Caco-2 (cell line): Measurements from ENCODE around the gene SYNGR1. TPM values are rescaled to one million over a fixed set of nuclear protein-coding genes. Genes with fewer than 3 reads are reported as not detected.

Source experiments
- BruUV-seq: library from RNA; stranded (reverse); fragments of 400-500 nt; replicated peaks from 2 replicates; lab custom pipeline; 2021; lab: Mats Ljungman, UMichigan
- CTCF ChIA-PET: fragments of 300-600 bp; sonication (Branson Sonifier 250); formaldehyde crosslinking; loops from one replicate; lab custom pipeline; 2022; ENCODE audit warnings: antibody characterized with exemption; lab: Charles Lee
- POLR2A ChIA-PET: fragments of 300-600 bp; sonication (Branson Sonifier 250); formaldehyde crosslinking; loops from one replicate; lab custom pipeline; 2022; ENCODE audit warnings: antibody characterized with exemption; lab: Charles Lee
- DNase-seq, 2 experiments: peaks; one replicate each; pipeline versions ENCODE4 v3.0.0 to v3.0.0-alpha.2; 2020 to 2022
- H3K27me3 ChIP-seq: replicated peaks from 2 replicates; pipeline ENCODE4 v1.6.0; 2011; ENCODE audit warnings: low read length; ENCODE audit not compliant: control insufficient read depth, insufficient read depth
- H3K36me3 ChIP-seq: 2 replicates; pipeline ENCODE4 v1.5.1; 2011; ENCODE audit warnings: low read length; ENCODE audit not compliant: control insufficient read depth, insufficient read depth
- H3K4me1 ChIP-seq: fragments of 250-450 bp; sonication (Bioruptor Pico); 2 replicates; pipeline ENCODE4 v1.5.1; 2020; ENCODE audit warnings: mild to moderate bottlenecking
- H3K4me3 ChIP-seq: 2 replicates; pipeline ENCODE4 v1.5.1; 2011; ENCODE audit warnings: low read depth, mild to moderate bottlenecking, control low read depth, low read length
- H3K9me3 ChIP-seq: fragments of 250-450 bp; sonication (Bioruptor Pico); 2 replicates; pipeline ENCODE4 v1.5.1; 2020; ENCODE audit warnings: mild to moderate bottlenecking, moderate library complexity
- H3K27ac Mint-ChIP-seq: one replicate; pipeline ENCODE4 v1.8.0; 2022; ENCODE audit warnings: mixed read lengths; ENCODE audit not compliant: unreplicated experiment
- H3K27me3 Mint-ChIP-seq: one replicate; pipeline ENCODE4 v1.8.0; 2022; ENCODE audit warnings: mixed read lengths; ENCODE audit not compliant: insufficient read depth, unreplicated experiment
- H3K36me3 Mint-ChIP-seq: one replicate; pipeline ENCODE4 v1.8.0; 2022; ENCODE audit warnings: mild to moderate bottlenecking, mixed read lengths; ENCODE audit not compliant: insufficient read depth, unreplicated experiment
- H3K4me1 Mint-ChIP-seq: one replicate; pipeline ENCODE4 v1.8.0; 2022; ENCODE audit warnings: low read depth, mixed read lengths; ENCODE audit not compliant: unreplicated experiment
- H3K4me3 Mint-ChIP-seq: one replicate; pipeline ENCODE4 v1.8.0; 2022; ENCODE audit warnings: mild to moderate bottlenecking, moderate library complexity, mixed read lengths; ENCODE audit not compliant: unreplicated experiment
- H3K9me3 Mint-ChIP-seq: one replicate; pipeline ENCODE4 v1.8.0; 2022; ENCODE audit warnings: mixed read lengths; ENCODE audit not compliant: unreplicated experiment
- intact Hi-C: fragments of 100-400 bp; cut with micrococcal nuclease; formaldehyde crosslinking; loops from one replicate; pipeline ENCODE4 v1.10.0; 2022; ENCODE audit not compliant: unreplicated experiment
- total RNA-seq: library from RNA; stranded (reverse); gene quantifications from 2 replicates; pipeline ENCODE4 v1.2.3, GENCODE V29; 2022
- TF ChIP-seq, protein P1 (sequence below), 2 experiments: fragments of 200-600 bp in 1 of 2; IDR thresholded peaks; 1 replicate in 1 of 2; 2 replicates in 1 of 2; pipeline versions ENCODE4 v1.5.1 to v1.8.0; 2011 to 2022; ENCODE audit warnings: antibody characterized with exemption in 1 of 2, control low read depth in 1 of 2, inconsistent platforms in 1 of 2, low read depth in 1 of 2, low read length in 1 of 2, mild to moderate bottlenecking in 1 of 2, moderate library complexity in 1 of 2; ENCODE audit not compliant: insufficient read depth in 1 of 2, severe bottlenecking in 1 of 2, unreplicated experiment in 1 of 2

Gene SYNGR1
- total RNA-seq, 1 experiment from 2014 or later, result 20.2 TPM

DNA sequence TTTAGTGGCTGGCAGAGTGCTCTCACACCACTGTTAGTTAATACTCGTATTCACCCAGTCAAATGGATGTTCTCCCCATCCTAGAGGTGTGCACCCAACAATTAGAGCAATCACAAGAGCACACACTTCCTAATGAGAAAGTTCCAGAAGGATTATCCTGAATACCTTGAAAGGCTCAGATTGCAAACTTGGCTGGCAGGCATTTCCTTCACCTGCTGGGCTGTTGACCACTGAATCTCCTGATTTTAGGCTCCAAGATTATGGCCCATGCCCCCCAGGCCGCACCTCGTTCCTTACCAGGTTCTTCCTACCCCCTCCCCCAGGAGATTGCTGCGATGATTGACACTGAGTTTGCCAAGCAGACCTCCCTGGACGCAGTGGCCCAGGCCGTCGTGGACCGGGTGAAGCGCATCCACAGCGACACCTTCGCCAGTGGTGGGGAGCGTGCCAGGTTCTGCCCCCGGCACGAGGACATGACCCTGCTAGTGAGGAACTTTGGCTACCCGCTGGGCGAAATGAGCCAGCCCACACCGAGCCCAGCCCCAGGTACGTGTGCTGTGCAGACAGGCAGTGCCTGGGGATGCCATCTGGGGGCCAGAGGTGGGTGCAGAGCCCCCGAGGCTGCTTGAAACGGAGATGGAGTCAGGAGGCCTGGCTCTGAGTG, 76.7 kb downstream of the SYNGR1 start:
- no peak for DNase-seq
- Histone ChIP-seq H3K36me3 (no peaks in the 10 kb centered on the region), H3K9me3 (no peaks in the 10 kb centered on the region), H3K4me3 (no peak overlapping the region), H3K4me1 (peaks cover 19% of the 10 kb centered on the region), H3K27me3 (no peaks in the 10 kb centered on the region)
- peaks cover 29% of the 10 kb centered on the region for H3K36me3 Mint-ChIP-seq
- TF ChIP-seq, protein P1, sequence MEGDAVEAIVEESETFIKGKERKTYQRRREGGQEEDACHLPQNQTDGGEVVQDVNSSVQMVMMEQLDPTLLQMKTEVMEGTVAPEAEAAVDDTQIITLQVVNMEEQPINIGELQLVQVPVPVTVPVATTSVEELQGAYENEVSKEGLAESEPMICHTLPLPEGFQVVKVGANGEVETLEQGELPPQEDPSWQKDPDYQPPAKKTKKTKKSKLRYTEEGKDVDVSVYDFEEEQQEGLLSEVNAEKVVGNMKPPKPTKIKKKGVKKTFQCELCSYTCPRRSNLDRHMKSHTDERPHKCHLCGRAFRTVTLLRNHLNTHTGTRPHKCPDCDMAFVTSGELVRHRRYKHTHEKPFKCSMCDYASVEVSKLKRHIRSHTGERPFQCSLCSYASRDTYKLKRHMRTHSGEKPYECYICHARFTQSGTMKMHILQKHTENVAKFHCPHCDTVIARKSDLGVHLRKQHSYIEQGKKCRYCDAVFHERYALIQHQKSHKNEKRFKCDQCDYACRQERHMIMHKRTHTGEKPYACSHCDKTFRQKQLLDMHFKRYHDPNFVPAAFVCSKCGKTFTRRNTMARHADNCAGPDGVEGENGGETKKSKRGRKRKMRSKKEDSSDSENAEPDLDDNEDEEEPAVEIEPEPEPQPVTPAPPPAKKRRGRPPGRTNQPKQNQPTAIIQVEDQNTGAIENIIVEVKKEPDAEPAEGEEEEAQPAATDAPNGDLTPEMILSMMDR (IDR thresholded peaks at IDR 0.05; ENCODE audit: insufficient read depth in 1 of 2, low read depth in 1 of 2, low read length in 1 of 2, severe bottlenecking in 1 of 2, unreplicated experiment in 1 of 2), result no peak
- CTCF ChIA-PET, result interaction anchor here (0.7 kb wide), 1 partner anchor 108 kb away, joined by 5 read pairs; no protein-coding TSS in a partner anchor
- no peak overlapping the region for H3K4me3 Mint-ChIP-seq
- H3K9me3 Mint-ChIP-seq, result no peaks in the 10 kb centered on the region
- intact Hi-C loops, result no loop called here
- H3K27ac Mint-ChIP-seq, result no peak overlapping the region
- H3K27me3 Mint-ChIP-seq, result no peaks in the 10 kb centered on the region
- no TSS peak for BruUV-seq
- POLR2A ChIA-PET, result no interaction called here
- no peaks in the 10 kb centered on the region for H3K4me1 Mint-ChIP-seq

DNA sequence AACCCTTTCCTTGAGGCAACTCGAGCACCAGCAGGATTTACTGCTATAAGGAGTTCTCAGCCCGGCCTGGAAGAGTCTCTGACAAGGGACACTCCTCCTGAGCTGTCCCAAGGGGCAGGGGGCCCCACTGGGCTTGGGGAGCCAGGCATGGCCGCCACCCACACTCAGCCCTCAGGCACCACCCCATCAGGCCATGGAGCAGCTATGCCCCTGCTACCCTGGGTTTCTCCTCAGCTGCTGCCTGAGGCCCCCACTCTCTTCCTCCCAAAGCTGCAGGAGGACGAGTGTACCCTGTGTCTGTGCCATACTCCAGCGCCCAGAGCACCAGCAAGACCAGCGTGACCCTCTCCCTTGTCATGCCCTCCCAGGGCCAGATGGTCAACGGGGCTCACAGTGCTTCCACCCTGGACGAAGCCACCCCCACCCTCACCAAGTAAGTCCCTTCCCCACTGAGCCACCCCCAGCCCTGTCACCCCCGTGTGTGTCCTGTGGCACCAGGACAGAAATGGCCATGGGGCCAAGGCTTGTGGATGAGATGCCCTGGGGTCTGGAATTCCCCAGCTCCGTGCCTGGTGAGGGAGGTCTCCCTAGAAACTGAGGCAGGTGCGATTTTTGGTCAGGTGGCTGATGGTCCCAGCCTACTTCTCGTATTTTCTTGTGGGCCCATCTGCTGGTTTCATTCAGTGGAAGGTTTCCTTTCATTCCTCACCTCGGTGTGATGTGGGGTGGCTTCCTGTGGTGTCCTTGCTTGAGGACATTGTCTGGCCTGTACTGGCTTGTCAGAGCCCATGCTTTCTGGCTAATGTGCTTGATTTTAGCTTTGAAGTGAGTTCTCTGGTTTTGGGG, 78.2 kb downstream of the SYNGR1 start:
- Mint-ChIP-seq H3K27ac (peak overlapping the region; percentile 42), H3K9me3 (no peaks in the 10 kb centered on the region), H3K36me3 (peaks cover 29% of the 10 kb centered on the region), H3K4me3 (no peak overlapping the region), H3K4me1 (no peaks in the 10 kb centered on the region), H3K27me3 (no peaks in the 10 kb centered on the region)
- Histone ChIP-seq H3K9me3 (no peaks in the 10 kb centered on the region), H3K4me3 (no peak overlapping the region), H3K27me3 (no peaks in the 10 kb centered on the region), H3K4me1 (peaks cover 19% of the 10 kb centered on the region), H3K36me3 (no peaks in the 10 kb centered on the region)
- POLR2A ChIA-PET, result interaction anchor here (0.7 kb wide), 1 partner anchor 221 kb away, joined by 7 read pairs; no protein-coding TSS in a partner anchor
- intact Hi-C loops, result no loop called here
- DNase-seq, result no peak
- no TSS peak for BruUV-seq
- CTCF ChIA-PET, result interaction anchor here (0.6 kb wide), 1 partner anchor 28 kb away, joined by 3 read pairs; the partner anchor contains the start of gene TAB1
- TF ChIP-seq, protein P1 (IDR thresholded peaks at IDR 0.05; ENCODE audit: insufficient read depth in 1 of 2, low read depth in 1 of 2, low read length in 1 of 2, severe bottlenecking in 1 of 2, unreplicated experiment in 1 of 2), result no peak

DNA sequence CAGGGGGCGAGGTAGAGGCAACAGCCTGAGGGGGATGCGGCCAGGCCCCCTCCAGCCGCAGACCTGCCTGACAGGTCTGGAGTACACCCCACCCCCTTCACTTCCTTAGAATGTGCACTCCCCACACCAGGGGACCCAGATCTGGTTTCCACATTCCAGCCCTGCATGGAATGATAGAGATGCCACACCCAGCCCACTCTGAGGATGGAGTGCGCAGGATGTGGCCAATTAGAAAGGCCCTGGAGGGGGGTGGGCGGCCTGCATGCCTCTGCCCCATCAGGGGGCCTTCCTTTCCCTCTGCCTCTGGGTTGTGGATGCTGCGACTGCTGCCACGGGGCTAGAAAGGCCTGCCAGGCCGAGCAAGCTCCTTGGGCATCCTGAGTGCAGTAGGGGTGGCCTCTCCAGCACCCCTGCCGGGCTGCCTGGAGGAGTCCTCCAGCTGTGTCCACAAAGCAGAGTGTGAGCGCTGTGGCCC, 78.8 kb downstream of the SYNGR1 start:
- H3K4me3 Mint-ChIP-seq, result no peak overlapping the region
- DNase-seq, result peak; percentile 65 to 73
- CTCF ChIA-PET, result interaction anchor here (0.6 kb wide), 1 partner anchor 29 kb away, joined by 3 read pairs; the partner anchor contains the start of gene TAB1
- Histone ChIP-seq H3K4me3 (no peak overlapping the region), H3K27me3 (no peaks in the 10 kb centered on the region), H3K4me1 (peaks cover 19% of the 10 kb centered on the region), H3K36me3 (no peaks in the 10 kb centered on the region), H3K9me3 (no peaks in the 10 kb centered on the region)
- no peaks in the 10 kb centered on the region for H3K27me3 Mint-ChIP-seq
- no TSS peak for BruUV-seq
- TF ChIP-seq, protein P1 (IDR thresholded peaks at IDR 0.05; ENCODE audit: insufficient read depth in 1 of 2, low read depth in 1 of 2, low read length in 1 of 2, severe bottlenecking in 1 of 2, unreplicated experiment in 1 of 2), result peak in 1 of 2 experiments; percentile 3
- intact Hi-C loops, result no loop called here
- POLR2A ChIA-PET, result interaction anchor here (0.5 to 0.7 kb wide), 2 partner anchors 47 to 222 kb away, joined by 4 to 7 read pairs; no protein-coding TSS in a partner anchor
- H3K36me3 Mint-ChIP-seq, result peaks cover 31% of the 10 kb centered on the region
- H3K27ac Mint-ChIP-seq, result peak overlapping the region; percentile 42
- H3K4me1 Mint-ChIP-seq, result no peaks in the 10 kb centered on the region
- no peaks in the 10 kb centered on the region for H3K9me3 Mint-ChIP-seq
